ENCODE data around the gene POLDIP2.
A peak's percentile ranks its signal among the peaks of the same experiment; 100 is the strongest.
"Not testable (repeated sequence)": the region's sequence is repeated elsewhere in the genome, so short reads cannot be mapped to it uniquely, and the experiment has no call there.

The POLDIP2 gene

DNA sequence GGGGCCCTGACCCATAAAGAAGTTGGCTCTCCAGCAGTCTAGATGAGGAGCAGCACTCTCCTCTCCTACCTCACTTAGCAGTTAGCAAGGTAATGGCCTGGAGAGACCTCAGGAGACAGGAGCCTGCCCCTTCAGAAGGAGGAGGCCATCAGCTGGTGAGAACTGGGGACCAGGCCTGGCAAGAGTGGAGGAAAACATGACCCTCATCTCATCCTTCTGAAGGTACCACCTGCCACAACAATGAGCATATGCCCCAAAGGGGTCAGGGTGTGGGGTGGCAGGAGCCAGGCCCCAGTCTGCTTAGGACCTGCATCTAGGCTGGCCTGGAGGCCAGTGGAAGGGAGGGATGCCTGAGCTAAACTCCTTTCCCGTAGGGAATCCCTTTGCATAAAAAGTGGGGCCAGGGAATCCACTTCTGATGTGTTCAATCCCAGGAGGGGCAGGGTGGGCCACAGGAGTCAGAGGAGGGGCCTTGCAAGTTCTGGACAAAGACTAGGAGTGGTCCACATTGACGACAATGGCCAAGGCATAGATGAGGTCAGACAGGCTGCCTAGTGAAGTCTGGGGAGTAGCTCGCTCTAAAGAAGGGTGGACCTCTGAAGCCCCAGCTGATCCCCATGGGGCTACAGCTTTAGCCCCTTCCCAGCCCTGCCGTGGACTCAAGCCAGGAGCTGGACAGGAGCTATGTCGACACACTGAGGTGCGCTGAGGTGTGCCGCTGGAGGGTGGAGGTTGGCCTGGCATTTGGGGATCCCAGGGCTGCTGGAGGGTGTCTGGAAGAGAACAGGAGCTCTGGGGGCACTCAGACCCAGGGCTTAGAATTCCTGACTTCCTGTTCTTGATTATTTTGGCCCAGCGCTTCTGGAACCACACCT, 6.7 kb upstream of the POLDIP2 start:
- DNase-seq = no peak

DNA sequence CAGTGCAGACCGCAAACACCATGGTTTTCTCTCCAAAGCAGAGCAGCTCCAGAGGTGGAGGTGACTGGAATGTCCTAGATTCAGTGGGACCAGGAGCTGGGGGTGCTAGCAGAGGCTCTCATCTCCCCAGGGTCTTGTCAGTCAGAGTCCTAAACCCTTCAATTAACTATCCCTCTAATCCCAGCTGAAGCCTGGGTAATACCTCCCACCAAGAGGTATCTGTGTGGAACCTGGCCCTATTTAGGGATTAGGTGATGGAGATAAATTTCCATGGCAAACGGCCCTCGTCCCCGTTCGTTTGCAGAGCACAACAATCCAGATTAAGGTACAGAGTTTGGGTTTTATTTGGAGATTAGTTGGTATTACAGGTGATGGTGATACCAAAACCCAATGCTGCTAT, 5.9 kb upstream of the POLDIP2 start:
- no peak for DNase-seq

DNA sequence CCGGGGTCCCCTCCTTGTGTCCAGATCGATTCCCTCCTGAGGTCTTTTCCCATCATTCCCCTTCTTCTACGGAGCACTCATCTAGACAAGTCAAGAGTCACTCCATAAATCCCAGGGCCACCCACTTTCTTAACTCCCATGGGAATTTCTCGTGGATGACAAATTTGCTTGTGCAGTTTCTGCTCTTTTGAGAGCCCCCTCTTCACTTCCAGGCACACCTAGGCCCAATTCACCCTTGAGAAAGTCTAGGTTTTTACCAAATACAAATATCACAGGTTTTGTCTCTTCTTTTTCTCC, 522 bp upstream of the POLDIP2 start:
- no peak for DNase-seq

DNA sequence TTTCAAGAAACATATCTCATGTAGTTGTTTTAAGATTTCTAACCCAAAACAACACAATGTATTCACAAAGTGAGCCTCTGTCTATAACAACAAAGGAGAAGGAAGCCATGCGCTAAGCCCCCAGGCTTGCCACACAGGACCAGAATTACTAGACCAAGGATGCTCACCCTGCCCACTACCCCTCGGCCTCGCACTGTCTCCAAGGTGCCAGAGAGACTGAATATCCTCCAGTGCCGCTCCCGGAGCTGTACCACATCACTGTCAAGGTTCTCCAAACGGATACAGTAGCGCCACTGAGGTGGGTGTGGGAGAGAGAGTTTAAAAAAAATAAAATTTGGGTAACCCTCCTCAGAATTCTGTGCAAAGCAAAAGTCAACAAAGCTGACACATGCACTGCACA, 7.1 kb downstream of the POLDIP2 start:
- no peak for DNase-seq

- no peak for DNase-seq
Measured at GRCh38 chr17:28348979-28349378, 8.3 kb downstream of the POLDIP2 start.

DNA sequence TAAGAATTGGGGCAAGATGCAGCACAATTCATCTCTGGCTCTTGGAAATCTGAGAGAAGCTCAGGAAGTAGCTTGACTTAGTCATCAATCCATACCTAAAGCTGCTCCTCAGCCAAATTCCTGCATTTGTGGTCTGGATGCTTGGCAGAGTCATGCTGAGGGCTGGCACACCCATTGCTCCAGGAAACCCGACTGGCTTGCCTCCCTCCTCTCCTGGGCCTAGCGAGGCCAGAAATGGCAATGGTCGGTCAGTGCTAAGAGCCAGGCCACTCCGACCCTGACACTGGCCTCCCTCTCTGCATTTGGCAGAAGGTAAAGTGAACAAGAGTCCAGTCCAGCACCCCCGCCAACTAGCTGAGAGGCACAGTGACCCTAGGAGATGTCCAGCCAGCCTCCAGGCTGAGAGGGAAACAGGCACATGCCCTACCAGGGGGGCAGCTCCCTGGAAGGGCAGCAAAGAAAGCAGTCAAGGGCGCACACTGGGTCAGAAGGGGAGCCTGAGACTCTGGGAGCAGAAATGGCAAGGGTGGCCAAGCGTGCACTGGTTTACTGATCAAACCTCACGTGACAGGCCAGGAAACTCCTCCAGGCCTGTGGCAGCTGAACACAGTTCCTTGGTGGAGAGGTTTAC, 10.0 kb downstream of the POLDIP2 start:
- no peak for DNase-seq

DNA sequence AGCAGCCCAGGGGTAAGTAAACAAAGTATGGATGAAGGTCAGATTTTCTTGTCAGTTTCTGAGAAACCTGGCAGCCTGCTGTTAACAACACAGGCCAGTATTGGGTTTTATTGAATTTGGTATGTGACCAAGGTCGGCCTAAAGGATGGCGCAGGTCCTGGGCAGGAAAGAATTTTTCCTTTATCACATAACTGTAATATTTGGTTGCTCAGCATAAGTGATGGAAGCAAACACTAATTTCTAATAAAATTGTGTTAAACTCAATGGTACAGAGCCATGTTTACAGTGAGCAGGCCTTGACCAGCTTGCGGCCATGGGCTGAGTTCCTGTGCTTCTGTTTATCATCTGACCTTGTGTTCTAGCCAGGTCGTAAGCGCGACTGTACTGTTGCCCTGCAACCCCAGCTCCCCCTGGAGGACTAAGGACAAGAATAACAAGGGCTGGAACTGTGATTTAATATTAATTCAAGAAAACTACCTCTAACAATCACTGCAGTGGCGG, 10.5 kb downstream of the POLDIP2 start:
- no peak for DNase-seq

- no peak for DNase-seq
Measured at GRCh38 chr17:28346199-28346580, 11.1 kb downstream of the POLDIP2 start.

DNA sequence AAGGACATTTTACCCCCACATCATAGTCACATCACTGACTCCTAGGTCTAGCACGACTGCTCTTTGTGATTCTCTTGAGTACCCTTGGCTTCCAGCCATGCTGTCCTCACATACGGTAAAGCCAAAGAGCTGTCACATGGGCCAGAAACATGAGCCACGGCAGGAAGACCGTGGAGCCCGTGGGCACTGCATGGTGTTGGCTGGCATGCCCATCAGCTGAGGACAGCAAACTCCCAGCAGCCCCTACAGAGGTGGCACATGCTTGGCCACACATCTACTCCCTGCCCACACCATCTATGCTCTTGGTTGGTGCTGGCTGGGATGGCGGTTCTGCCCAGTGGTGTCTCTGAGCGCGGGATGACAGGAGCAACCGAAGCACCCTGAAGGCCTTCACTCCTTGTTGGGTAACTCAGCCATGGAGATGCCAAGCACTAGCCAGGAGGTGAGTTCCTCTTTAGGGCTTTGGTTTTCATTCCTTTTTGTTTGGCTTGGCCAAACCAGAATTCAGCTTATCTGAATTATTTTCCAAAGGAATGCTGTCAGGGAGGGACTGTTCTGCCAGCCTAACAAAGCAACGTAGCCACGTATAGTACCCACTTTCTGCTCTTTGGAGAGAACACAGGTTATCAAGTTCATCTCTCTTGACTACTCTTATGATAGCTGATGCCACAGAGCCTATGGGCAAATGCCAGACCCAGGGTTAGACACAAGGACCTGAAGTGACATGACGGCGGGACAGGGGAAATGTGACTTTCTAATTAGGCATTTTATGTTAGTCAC, 11.7 kb downstream of the POLDIP2 start:
- DNase-seq = no peak

- no peak for DNase-seq
Measured at GRCh38 chr17:28344435-28344901, 12.9 kb downstream of the POLDIP2 start.

GRCh38 chr17:28344011-28344410, 13.3 kb downstream of the POLDIP2 start:
- DNase-seq = no peak

- no peak for DNase-seq
Measured at GRCh38 chr17:28343491-28343932, 13.8 kb downstream of the POLDIP2 start.

DNA sequence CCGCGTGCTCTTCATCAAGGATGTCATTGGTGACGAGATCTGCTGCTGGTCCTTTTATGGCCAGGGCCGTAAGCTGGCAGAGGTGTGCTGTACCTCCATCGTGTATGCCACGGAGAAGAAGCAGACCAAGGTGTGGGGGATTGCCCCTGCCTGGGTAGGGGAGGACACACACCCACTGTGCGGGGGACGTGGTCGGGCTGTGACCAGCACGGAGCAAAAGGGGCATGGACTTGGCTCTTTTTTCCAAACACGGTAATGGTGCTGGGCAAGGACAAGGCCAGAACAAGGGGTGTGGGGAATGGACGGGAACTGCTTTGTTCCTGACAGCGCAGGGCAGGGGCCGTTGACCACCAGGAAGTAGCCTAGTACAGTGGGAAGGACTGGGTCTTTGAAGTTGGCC, 15.0 kb downstream of the POLDIP2 start:
- DNase-seq = no peak

DNA sequence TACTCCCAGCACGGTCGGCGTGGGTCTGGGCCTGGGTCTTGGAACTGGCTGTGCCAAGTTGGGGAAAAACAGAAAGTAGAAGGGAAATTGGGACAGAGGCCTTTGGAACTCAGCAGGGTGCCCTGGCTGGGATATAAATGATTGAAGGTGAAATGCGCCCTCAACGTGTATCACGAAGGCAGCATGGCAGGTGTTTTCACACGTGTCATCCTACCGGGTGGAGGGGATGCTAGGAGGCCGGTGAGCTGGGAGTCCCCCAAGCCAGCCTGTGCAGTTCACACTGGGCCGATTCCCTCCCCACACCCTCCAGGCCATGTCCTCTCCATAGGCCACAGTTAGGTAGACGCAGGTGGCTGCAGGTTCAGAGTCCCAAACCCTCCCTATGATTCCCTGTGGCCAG, 15.8 kb downstream of the POLDIP2 start:
- DNase-seq = no peak

DNA sequence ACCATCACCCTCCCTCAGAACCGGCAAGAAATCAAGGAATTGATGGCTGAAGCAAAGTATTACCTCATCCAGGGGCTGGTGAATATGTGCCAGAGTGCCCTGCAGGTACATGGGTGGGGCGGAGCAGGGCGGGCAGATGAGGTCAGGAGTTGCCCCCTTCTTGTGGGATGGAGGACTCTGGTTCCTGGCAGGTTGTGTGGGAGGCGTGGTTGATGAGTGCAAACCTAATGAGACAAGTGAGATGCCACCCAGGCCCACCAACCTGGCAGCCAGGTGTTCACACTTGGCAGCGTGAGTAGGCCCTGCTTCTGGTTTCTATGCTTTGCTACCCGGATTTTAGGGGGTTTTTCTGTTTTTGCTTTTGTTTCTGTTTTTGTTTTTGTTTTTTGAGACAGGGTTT, 17.0 kb downstream of the POLDIP2 start:
- DNase-seq = no peak

GRCh38 chr17:28339431-28339830, 17.9 kb downstream of the POLDIP2 start:
- no peak for DNase-seq

- DNase-seq = not testable (repeated sequence)
Measured at GRCh38 chr17:28338769-28339212, 18.5 kb downstream of the POLDIP2 start.

DNA sequence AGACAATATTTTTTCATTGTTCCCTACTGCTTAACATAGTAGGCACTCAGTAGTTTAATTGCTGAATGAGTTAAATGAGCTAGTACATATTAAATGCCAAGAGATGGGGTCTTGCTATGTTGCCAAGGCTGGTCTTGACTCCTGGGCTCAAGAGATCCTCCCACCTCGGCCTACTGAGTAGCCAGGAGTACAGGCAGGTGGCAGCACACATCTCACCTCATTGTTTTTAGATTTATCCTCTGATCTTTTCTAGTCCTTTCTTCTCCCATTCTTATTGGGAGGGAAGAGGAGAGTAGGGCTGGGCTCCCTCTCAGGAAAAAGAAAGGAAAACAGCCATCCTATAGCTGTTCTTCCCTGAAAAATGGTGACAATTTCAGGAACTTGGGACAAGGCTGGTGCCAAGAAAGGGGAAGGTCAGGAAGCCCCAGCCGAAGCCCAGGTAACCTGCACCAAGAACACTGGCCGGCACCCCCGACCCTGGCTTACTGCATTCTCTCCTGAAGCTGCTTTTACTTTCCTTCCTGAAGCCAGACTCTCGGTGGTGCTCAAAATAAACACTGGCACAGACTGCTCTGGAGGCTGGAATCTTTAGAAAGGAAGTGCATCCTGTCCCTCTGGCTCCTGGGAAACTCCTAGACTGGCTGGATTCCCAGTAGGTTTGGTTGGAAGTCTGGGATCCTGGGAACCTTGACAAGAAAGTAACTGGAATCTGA, 19.1 kb downstream of the POLDIP2 start:
- no peak for DNase-seq

DNA sequence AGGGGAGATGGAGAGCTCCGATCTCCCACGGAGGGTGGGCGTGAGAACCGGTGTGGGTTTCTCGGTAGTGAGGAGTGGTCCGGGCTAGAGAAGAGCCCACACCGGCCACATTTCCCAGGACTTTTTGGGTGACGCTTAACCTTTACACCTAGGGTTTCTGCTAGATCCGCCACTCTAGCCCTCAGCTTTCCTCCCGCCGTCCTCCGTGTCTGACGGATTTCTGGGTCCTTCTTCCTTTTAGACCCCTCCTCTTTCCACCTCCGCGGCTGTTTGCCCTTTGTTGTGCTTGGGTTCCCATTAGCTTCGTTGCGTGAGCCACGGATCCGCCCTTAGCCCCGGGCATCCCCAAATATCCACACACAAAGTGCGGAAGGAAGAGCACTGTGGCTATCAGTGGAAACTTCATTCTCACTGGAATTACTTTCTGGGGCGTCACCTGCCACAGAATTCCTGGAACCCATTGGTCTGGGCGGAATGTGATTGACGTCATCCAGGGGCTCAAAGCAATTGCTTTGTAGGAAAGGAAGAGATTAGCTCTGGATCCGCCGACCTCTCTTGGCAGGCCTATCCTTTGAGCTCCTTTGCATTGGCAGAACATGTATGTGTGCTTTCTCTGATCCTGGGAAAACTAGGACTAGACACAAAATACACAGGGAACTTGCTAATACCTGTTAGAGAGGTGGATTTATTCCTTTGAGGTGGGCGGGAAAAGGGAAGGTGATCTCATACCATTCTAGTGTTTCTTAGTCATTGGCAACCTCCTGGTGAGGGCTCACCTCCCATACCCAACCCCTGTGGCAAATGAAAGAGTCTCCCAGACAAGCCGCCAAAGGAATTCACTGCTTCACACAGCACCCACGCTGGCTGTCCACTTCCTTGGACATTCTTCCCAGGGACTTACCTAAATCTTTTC, 21.1 kb downstream of the POLDIP2 start:
- no peak for DNase-seq

DNA sequence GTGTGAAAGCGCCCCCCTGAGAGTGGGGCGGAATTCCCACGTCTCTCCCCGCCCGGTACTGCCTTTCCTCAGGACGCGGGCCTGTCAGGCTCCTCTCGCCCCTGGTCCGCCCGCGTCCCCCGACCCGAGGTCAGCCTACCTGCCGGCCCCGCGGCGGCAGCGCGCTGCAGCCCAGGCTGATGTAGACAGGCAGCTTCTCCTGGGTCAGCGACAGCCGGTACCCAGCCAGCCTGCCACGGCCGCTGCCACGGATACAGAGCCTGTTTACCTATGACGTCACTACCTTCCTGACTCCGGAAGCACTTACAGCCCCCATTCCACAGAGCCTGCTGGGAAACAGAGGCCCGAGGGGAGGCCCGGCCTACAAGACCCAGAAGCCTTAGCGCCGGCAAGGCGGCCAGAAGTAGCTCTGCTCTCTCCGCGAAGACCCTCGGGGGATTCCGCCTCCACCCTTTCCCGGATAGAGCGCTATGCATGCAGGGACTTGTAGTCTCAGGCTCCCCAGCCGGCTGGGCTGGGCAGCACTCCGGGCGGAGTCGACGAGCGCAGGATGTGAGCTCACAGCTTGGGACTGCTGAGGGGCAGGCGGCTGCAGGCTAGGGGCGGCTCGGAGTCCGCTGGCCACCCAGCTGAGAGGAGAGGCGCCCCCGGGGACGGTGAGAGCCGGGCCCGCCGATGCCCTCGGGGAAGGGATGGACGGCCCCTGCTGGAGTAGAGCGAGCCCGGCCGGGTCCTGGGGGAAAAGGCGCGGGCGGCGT, 21.9 kb downstream of the POLDIP2 start, which contains the start of the genes IFT20 and TNFAIP1:
Gene IFT20 (minus strand): TSS at position 272 of the 758 bp plus-strand sequence. CDS start 3,487 bp downstream, outside the sequence.
Gene TNFAIP1 (plus strand): TSS at position 561 of the 758 bp plus-strand sequence. CDS start 3,761 bp downstream, outside the sequence.
- peak; percentile 94 for DNase-seq

Measured in activated T-cell treated with anti-CD3 and anti-CD28 coated beads for 4 hours (primary cell).